Stimulated activated CD8-positive, alpha-beta memory T cell treated with anti-CD3 and anti-CD28 coated beads, Interleukin-7, amount 100 ng/mL, for 1 hour (primary cell): ENCODE results near the gene DNAAF6.
"Not testable (repeated sequence)": the region's sequence is repeated elsewhere in the genome, so short reads cannot be mapped to it uniquely, and the experiment has no call there.

ENCODE experiments used
- DNase-seq, 2 donors: peaks; one replicate each; pipeline ENCODE4 v3.0.0-alpha.2; 2020; ENCODE audit warnings: low read depth in 2 of 2

Gene DNAAF6

GRCh38 chrX:107205770-107206696 lies at the start of gene DNAAF6, which contains the start of gene NUP62CL:
TSS of gene DNAAF6 (plus strand) at chrX:107206611. CDS start at chrX:107212876, 6,265 bp downstream.
TSS of gene NUP62CL (minus strand) at chrX:107206433. CDS start at chrX:107175146, 31,287 bp downstream.
- DNase-seq: peak; percentile 20 to 22

DNA sequence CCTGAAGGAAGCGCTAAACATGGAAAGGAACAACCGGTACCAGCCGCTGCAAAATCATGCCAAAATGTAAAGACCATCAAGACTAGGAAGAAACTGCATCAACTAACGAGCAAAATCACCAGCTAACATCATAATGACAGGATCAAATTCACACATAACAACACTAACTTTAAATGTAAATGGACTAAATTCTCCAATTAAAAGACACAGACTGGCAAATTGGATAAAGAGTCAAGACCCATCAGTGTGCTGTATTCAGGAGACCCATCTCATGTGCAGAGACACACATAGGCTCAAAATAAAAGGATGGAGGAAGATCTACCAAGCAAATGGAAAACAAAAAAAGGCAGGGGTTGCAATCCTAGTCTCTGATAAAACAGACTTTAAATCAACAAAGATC lies 48.8 kb upstream of the DNAAF6 start:
- not testable (repeated sequence) for DNase-seq

- no peak for DNase-seq
Measured at GRCh38 chrX:107167163-107167921, 39.1 kb upstream of the DNAAF6 start.

DNA sequence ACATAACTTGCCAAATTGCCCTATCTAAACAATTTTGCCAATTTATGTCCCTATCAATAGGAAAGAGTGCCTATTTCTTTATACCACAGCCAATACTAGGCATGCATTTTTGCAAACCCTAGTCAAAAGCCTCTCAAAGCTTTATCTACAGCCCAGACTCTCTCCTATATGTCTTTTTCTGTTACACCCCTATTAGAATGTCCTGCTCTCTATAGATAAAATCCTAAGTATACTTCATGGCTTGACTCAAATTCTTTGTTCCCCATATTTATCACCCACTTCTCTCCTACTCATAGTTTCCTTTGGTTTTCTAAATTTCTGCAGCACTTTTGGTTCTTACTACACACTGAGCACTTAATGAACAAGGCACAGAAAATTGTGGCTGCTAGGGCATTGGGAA lies 38.2 kb upstream of the DNAAF6 start:
- DNase-seq: no peak

- no peak for DNase-seq
Measured at GRCh38 chrX:107168712-107169111, 37.7 kb upstream of the DNAAF6 start.

GRCh38 chrX:107171369-107172102 lies 34.9 kb upstream of the DNAAF6 start:
- no peak for DNase-seq

- no peak for DNase-seq
Measured at GRCh38 chrX:107197319-107197718, 9.1 kb upstream of the DNAAF6 start.

- not testable (repeated sequence) for DNase-seq
Measured at GRCh38 chrX:107198074-107198473, 8.3 kb upstream of the DNAAF6 start.

GRCh38 chrX:107199491-107199890 lies 6.9 kb upstream of the DNAAF6 start:
- no peak for DNase-seq

- no peak for DNase-seq
Measured at GRCh38 chrX:107204068-107204605, 2.3 kb upstream of the DNAAF6 start.

DNA sequence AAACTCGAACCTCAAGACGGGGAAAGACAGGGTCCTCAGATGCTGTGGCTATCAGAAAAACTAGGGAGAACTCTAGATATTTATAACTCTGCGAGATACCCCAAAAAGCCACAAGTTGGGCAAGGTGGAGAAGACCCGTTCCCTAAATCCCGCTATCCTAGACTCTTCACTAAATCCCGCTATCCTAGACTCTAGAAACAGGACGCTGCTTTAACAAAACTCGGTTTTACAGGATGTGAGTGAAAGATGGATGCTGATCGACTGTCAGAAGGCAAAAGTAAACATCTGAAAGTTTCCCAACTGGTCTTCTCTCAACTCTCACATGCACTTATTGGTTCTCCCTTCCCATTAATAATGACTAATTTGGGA lies 270 bp downstream of the DNAAF6 start:
- DNase-seq: no peak

DNA sequence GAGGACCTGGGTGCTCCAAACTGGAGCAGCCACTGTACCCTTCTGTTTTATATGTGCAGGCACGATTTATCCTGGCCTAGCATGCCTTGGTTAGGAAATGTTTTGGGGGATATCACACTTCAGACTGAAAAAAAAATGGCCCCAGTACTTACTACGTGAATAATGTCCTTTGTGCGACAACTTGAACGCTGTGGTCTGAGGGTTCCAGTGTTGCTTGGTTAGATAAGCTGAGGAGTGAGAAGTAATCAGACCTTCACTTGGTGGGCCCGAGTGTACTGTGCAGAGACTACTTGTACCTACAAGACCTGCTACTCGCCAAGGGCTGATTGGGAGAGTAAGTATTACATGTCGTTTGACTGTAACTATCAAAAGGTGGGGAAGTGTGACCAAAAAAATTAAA lies 678 bp downstream of the DNAAF6 start:
- DNase-seq: no peak

DNA sequence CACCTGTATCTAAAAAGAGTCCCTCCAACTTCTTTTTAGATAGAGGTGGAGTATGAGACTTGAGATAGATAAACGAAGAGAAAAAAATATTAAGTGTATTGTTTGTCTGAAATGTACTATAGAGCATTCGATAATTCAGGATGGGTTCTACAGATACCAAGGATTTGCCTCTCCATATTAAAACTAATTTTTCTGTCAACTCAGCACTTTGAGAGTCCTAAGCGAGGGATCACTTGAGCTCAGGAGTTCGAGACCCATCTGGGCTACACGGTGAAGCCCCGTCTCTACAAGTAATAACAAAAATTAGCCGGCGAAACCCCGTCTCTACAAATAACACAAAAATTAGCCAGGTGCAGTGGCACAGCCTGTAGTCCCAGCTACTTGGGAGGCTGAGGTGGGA lies 1.5 kb downstream of the DNAAF6 start:
- no peak for DNase-seq

DNA sequence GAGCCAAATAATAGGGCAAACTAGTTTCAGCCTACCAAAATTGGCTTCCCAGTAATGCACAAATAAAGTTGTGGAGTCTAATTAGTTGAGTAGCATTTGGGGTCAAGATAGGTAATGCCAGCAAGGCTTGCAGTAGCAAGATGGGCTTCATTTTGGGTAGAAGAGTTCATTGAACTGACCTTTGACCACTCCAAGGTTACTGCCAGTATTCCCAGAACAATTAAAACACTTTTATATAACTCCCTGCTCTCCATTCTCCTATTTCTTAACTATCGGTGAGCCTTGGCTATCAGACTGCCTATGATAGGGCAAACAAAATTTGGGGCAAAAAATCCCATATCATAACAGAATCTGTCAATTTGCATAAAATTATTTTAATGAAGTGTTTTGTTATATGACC lies 7.1 kb downstream of the DNAAF6 start:
- no peak for DNase-seq

DNA sequence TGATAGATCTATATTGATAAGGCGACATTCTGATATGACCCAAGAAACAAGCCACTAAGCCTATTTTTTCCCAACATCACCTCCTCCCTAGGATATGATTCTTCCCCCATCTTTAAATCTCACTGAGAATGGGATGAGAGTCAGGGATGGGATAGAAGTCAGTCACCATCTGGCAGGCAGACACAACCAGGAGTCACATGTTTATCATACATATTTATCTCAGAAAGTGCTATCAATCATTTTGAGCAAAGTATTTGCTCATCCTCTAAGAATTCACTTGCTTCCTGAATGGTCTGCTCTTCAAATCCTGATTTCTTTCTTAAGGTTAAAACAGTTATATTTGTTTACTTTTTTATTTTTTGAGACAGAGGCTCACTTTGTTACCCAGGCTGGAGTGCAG lies 20.3 kb downstream of the DNAAF6 start:
- DNase-seq: no peak

GRCh38 chrX:107227780-107228485 lies 21.5 kb downstream of the DNAAF6 start:
- DNase-seq: no peak

GRCh38 chrX:107228486-107228819 lies 22.0 kb downstream of the DNAAF6 start:
- DNase-seq: no peak

- DNase-seq: no peak
Measured at GRCh38 chrX:107272431-107272921, 66.1 kb downstream of the DNAAF6 start.

GRCh38 chrX:107273795-107274194 lies 67.4 kb downstream of the DNAAF6 start:
- no peak for DNase-seq

DNA sequence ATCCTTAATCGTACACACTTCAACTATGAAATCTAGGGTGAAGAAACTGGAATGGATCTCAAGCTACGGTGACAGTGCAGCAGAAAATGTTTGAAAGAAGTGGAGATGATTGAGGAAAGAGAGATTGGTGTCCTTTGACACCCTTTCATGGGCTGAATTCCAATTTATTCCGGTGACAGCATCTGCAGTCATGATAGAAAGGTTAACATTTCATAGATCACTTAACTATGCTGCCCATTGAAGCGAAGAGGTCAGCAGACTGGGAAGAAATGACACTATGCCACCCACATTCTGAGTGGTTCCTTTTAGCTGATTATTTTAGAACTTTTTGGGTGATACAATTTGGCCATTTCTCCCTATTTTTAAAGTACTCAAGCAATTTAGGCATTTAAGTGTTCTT lies 82.3 kb downstream of the DNAAF6 start:
- no peak for DNase-seq

GRCh38 chrX:107290019-107290418 lies 83.6 kb downstream of the DNAAF6 start:
- no peak for DNase-seq
